Testis (tissue), 3 donors: ENCODE results near the gene JPH2. TPM values are rescaled to one million over a fixed set of nuclear protein-coding genes. Genes with fewer than 3 reads are reported as not detected.

Experiments
- DNase-seq: peaks from one replicate; pipeline ENCODE4 v3.0.0-alpha.2; 2019
- H3K27ac ChIP-seq, 2 donors: fragments of 200-600 bp; sonication (generic); one replicate each; pipeline ENCODE4 v1.5.1; 2019
- H3K27me3 ChIP-seq: fragments of 200-600 bp; sonication (generic); one replicate; pipeline ENCODE4 v1.5.1; 2019
- H3K36me3 ChIP-seq: fragments of 200-600 bp; sonication (generic); one replicate; pipeline ENCODE4 v1.5.1; 2017; ENCODE audit warnings: low read depth; ENCODE audit errors: missing control alignments
- H3K4me1 ChIP-seq: fragments of 200-600 bp; sonication (generic); one replicate; pipeline ENCODE4 v1.5.1; 2019
- H3K4me3 ChIP-seq, 2 donors: fragments of 200-600 bp; sonication (generic); one replicate each; pipeline ENCODE4 v1.5.1; 2017 to 2019
- H3K9me3 ChIP-seq: fragments of 200-600 bp; sonication (generic); one replicate; pipeline ENCODE4 v1.5.1; 2017
- POLR2A ChIP-seq: fragments of 450-650 bp; IDR thresholded peaks from one replicate; pipeline ENCODE4 v1.6.1; 2017; ENCODE audit warnings: antibody characterized with exemption, mild to moderate bottlenecking, moderate library complexity
- WGBS, 2 donors: methylation state at CpG; one replicate each; pipeline ENCODE4 v1.1.5; 2018; 5-methylcytosine and 5-hydroxymethylcytosine counted together
- intact Hi-C: fragments of 100-400 bp; cut with DNase I; formaldehyde crosslinking; loops from one replicate; pipeline ENCODE4 v1.15.1; 2023; ENCODE audit warnings: low total_unique reads
- polyA plus RNA-seq: library from polyadenylated mRNA; stranded (reverse); fragments of 350-450 nt; fragmentation: Illumina TruSeq; extraction: RNeasy Lipid Tissue Mini Kit (QIAGEN cat#74804); gene quantifications from one replicate; pipeline ENCODE4 v1.2.3, GENCODE V29; 2014; ENCODE audit warnings: low read depth, low replicate concordance; ENCODE audit not compliant: insufficient read depth
- total RNA-seq, 2 donors: library from RNA; depleted of rRNA; stranded (reverse); fragments of >200 nt; gene quantifications; one replicate each; pipeline ENCODE4 v1.2.3, GENCODE V29; 2016
- TF ChIP-seq, protein P1 (sequence below), 3 experiments: fragments of 450-650 bp in 2 of 3; fragments of 200-600 bp in 1 of 3; sonication (generic) in 1 of 3; IDR thresholded peaks; one replicate each; pipeline ENCODE4 v1.5.1; 2016 to 2019; ENCODE audit warnings: antibody characterized with exemption in 3 of 3, mild to moderate bottlenecking in 2 of 3, moderate library complexity in 1 of 3

JPH2 gene
- total and polyA plus RNA-seq, 3 donors from 2014 or later, result 1.9 to 3.7 (median 3.2) TPM

DNA sequence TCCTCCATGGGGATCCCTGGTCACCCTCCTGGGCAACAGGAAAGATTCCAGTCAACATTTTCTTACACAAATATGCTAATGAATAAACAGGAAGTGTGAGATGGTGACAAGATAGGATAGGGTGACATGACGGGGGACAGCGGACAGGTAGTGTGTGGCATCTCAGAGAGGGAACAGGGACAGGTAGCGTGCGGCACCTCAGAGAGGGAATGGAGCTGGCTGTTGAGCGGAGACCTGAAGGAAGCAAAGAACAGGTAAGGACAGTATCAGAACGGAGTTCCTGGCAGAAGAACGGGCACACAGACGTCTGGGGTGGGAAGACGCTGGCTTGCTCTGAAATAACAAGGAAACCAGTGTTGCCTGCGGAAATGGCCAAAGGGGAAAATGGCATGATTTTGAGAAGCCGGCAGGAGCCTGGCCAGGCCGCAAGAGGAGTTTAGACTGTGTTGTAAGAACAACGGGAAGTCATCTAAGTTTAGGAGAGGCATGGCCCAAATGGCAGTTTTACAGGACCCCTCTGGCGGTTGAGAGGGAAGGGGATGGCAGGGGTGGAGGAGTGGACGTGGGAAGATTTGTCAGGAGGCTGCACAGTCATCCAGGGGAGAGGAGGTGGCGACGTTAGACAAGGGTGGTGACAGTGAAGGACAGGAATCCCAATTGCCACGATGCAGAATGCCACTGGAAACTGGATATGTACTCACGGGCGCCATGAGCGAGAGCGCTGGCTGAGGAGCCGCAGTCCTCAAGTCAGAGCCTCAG is 111.6 kb downstream of the JPH2 start:
- no peak overlapping the region for H3K4me3 ChIP-seq
- H3K9me3 ChIP-seq, result no peaks in the 10 kb centered on the region
- no peaks in the 10 kb centered on the region for H3K27me3 ChIP-seq
- 88 to 92% methylated on average over 23 of the region's 23 CpGs for WGBS, 2 donors
- TF ChIP-seq, protein P1, sequence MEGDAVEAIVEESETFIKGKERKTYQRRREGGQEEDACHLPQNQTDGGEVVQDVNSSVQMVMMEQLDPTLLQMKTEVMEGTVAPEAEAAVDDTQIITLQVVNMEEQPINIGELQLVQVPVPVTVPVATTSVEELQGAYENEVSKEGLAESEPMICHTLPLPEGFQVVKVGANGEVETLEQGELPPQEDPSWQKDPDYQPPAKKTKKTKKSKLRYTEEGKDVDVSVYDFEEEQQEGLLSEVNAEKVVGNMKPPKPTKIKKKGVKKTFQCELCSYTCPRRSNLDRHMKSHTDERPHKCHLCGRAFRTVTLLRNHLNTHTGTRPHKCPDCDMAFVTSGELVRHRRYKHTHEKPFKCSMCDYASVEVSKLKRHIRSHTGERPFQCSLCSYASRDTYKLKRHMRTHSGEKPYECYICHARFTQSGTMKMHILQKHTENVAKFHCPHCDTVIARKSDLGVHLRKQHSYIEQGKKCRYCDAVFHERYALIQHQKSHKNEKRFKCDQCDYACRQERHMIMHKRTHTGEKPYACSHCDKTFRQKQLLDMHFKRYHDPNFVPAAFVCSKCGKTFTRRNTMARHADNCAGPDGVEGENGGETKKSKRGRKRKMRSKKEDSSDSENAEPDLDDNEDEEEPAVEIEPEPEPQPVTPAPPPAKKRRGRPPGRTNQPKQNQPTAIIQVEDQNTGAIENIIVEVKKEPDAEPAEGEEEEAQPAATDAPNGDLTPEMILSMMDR (IDR thresholded peaks at IDR 0.05), result no peak
- TF ChIP-seq POLR2A, result no peak
- intact Hi-C loops, result no loop called here
- H3K36me3 ChIP-seq, result no peaks in the 10 kb centered on the region
- H3K4me1 ChIP-seq, result no peaks in the 10 kb centered on the region
- no peak overlapping the region for H3K27ac ChIP-seq
- no peak for DNase-seq

DNA sequence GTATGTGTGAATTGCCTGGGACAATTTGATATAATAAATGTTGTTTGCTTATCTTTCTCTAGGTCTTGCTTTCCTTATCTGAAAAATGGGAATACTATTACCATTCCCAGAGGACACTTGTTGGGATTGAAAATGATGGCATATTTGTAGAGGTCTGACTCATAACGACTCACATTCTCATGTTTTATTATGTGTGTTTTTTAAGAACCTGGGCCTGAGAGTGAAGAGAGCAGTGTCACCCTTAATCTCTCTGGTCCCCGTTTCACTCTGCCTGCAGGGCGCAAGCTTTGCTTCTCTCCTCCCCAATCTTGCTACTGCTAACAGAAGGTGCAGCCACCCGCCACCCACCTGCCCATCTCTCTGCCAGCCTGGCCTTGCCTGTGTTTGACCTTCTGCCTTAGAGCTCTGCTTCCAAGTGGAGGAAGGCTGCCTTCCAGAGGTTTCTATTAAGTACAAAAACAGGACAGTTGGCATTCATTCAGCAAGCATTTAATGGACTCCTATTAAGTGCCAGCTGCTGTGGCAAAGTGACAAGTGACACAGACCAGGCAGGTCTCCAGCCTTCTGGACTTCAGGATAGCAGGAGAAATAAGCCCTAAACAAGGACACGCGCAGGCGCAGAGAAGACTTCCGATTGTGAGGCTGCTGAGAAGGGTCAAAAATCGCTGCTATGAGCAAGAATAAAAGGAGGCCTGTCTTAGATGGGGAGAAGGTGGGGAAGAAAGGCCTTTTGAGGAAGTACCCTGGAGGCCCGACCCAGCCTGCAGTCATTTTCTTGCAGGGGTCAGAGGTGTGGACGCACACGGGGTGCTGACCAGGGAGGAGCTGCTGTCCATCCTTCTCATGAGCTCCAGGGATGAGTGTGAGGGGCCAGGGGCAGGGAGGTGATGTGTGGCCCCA is 112.5 kb downstream of the JPH2 start:
- Histone ChIP-seq H3K9me3 (no peaks in the 10 kb centered on the region), H3K36me3 (no peaks in the 10 kb centered on the region), H3K27me3 (no peaks in the 10 kb centered on the region), H3K4me3 (no peak overlapping the region), H3K4me1 (no peaks in the 10 kb centered on the region), H3K27ac (no peak overlapping the region)
- TF ChIP-seq POLR2A, result no peak
- TF ChIP-seq, protein P1 (IDR thresholded peaks at IDR 0.05), result no peak
- intact Hi-C loops, result no loop called here
- 80 to 84% methylated on average over 12 of the region's 12 CpGs for WGBS, 2 donors
- no peak for DNase-seq

DNA sequence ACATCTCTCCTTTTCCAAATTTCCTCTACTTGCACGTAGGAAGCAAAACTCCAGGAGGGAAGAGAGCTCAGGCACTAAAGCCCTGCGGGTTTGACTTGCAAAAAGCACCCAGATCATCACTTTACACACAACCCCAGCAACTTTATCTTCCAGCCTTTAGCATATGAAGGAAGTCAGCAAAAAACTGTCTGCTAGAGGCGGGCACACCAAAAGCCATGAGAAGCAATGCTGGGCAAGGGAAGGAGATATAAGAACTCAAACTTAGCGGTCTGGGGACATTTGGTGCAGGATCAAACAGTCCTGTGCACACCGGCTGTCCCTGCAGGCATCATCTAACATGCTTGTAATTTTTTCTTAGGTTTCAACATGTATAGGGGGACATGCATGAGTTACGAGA is 113.3 kb downstream of the JPH2 start:
- no peak for DNase-seq
- Histone ChIP-seq H3K27ac (no peak overlapping the region), H3K9me3 (no peaks in the 10 kb centered on the region), H3K4me1 (no peaks in the 10 kb centered on the region), H3K4me3 (no peak overlapping the region), H3K36me3 (no peaks in the 10 kb centered on the region), H3K27me3 (no peaks in the 10 kb centered on the region)
- WGBS, 2 donors, result 75 to 81% methylated on average over 6 of the region's 6 CpGs
- TF ChIP-seq, protein P1 (IDR thresholded peaks at IDR 0.05), result no peak
- no peak for TF ChIP-seq POLR2A
- intact Hi-C loops, result no loop called here

DNA sequence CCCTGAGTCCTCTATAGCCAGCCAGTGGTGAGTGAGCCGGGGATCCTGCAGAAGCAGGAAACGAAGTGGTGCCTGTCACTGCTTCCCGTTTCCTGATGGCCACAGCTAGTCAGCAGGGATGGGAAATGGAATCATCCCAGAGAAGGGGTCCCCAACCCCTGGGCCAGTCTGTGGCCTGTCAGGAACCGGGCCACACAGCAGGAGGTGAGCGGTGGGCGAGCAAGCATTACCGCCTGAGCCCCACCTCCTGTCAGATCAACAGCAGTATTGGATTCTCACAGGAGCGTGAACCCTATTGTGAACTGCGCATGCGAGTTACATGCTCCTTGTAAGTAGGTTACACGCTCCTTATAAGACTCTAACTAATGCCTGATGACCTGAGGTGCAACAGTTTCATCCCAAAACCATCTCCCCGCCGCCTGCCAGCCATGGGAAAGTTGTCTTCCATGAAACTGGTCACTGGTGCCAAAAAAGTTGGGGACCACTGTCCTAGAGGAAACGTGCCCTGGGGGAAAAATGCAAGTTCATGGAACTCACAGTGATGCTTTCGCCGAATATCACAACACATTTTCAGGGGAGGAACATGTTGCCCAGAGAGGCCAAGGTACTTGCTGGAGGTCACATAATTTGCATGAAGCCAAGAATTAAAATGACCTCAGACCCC is 113.8 kb downstream of the JPH2 start:
- DNase-seq, result no peak
- Histone ChIP-seq H3K4me3 (no peak overlapping the region), H3K4me1 (no peaks in the 10 kb centered on the region), H3K9me3 (no peaks in the 10 kb centered on the region), H3K27ac (no peak overlapping the region), H3K27me3 (no peaks in the 10 kb centered on the region), H3K36me3 (no peaks in the 10 kb centered on the region)
- WGBS, 2 donors, result 72 to 80% methylated on average over 12 to 16 of the region's 16 CpGs
- intact Hi-C loops, result no loop called here
- TF ChIP-seq, protein P1 (IDR thresholded peaks at IDR 0.05), result no peak
- no peak for TF ChIP-seq POLR2A
